ENCODE data around the gene MYO1A.

DNA sequence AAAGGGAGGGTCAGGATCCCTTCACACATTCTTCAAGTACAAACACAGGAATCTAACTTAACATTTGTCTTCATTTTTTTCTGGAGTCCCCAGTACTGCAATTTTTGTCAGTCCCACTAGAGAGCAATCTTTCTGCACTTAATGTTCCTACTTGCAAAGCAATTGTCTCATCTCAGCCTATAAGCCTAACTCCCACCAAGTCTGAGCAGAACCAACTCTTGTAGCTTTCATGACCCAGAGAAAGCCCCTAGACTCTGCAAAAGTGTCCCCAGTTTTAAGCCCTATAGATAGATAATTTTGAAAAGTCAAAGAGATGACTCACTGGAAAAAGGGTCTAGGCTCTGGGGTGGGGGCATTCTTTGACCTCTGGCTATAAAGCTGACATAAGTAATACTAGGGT lies 41.8 kb downstream of the MYO1A start:
- TF ChIP-seq, protein P1, sequence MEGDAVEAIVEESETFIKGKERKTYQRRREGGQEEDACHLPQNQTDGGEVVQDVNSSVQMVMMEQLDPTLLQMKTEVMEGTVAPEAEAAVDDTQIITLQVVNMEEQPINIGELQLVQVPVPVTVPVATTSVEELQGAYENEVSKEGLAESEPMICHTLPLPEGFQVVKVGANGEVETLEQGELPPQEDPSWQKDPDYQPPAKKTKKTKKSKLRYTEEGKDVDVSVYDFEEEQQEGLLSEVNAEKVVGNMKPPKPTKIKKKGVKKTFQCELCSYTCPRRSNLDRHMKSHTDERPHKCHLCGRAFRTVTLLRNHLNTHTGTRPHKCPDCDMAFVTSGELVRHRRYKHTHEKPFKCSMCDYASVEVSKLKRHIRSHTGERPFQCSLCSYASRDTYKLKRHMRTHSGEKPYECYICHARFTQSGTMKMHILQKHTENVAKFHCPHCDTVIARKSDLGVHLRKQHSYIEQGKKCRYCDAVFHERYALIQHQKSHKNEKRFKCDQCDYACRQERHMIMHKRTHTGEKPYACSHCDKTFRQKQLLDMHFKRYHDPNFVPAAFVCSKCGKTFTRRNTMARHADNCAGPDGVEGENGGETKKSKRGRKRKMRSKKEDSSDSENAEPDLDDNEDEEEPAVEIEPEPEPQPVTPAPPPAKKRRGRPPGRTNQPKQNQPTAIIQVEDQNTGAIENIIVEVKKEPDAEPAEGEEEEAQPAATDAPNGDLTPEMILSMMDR (conservative IDR thresholded peaks at IDR 0.05 in 1 of 2, IDR thresholded peaks at IDR 0.05 in 1 of 2; ENCODE audit: extremely low read depth in 1 of 2, insufficient read depth in 1 of 2, low read depth in 1 of 2, low read length in 2 of 2), result peak; percentile 68 to 72
- TF ChIP-seq EZH2 (IDR thresholded peaks at IDR 0.05; ENCODE audit: borderline replicate concordance, low read length), result no peak
